ENCODE measurements around the gene CAPRIN1.

- TF ChIP-seq EZH2 (IDR thresholded peaks at IDR 0.05; ENCODE audit: borderline replicate concordance, low read depth, low read length, poor library complexity, severe bottlenecking) (no peak), CTCF (conservative IDR thresholded peaks at IDR 0.05; ENCODE audit: low read depth, low read length) (no peak)
Measured at GRCh38 chr11:34150494-34151151, 99.1 kb downstream of the CAPRIN1 start.
